HG03139 (cell line): Measurements from ENCODE around the gene PKN1.
"Not testable (repeated sequence)": the region's sequence is repeated elsewhere in the genome, so short reads cannot be mapped to it uniquely, and the experiment has no call there.

Experiments
- ATAC-seq: cut with Tn5 transposase; IDR thresholded peaks from one replicate; pipeline ENCODE4 v1.9.1; 2021; ENCODE audit not compliant: unreplicated experiment

The PKN1 gene

DNA sequence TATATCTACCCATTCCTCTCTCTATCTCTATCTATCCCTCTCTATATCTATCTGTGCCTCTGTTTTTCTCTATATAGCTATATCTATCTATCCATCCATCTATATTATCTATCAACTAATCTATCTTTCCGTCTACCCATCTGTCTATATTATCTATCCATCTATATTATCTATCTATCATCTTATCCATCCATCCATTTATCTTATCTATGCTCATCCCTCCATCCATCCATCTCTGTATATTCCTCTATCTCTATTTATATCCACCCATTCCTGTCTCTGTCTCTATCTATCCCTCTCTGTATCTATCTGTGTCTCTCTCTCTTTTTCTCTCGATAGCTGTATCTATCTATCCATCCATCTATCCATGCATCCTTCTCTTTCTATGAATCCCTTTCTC is 27.8 kb downstream of the PKN1 start:
- ATAC-seq, result no peak

DNA sequence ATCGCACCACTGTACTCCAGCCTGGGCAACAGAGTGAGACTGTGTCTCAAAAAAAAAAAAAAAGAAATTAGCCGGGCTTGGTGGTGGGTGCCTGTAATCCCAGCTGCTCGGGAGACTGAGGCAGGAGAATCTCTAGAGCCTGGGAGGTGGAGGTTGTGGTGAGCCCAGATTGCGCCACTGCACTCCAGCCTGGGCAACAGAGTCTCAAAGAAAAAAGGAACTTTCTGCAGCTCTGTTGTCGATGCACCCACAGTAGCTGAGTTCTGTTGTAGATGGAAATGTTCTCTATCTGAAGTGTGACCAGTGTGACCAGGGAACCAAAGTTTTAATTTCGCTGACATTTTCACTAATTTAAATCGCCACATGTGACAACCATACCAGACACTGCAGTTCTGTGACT is 29.3 kb downstream of the PKN1 start:
- ATAC-seq, result not testable (repeated sequence)

DNA sequence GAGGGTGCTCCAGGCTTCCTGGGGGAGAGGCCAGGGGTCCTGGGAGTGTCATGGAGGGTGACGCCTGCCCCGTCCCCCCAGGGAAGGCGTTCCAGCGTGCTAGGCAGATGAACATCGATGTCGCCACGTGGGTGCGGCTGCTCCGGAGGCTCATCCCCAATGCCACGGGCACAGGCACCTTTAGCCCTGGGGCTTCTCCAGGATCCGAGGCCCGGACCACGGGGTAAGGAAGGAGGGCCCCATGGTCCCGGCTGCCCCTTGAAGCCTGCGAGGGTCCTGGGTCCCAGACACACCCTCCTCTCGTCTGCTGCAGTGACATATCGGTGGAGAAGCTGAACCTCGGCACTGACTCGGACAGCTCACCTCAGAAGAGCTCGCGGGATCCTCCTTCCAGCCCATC is 30.6 kb downstream of the PKN1 start:
- ATAC-seq, result no peak

DNA sequence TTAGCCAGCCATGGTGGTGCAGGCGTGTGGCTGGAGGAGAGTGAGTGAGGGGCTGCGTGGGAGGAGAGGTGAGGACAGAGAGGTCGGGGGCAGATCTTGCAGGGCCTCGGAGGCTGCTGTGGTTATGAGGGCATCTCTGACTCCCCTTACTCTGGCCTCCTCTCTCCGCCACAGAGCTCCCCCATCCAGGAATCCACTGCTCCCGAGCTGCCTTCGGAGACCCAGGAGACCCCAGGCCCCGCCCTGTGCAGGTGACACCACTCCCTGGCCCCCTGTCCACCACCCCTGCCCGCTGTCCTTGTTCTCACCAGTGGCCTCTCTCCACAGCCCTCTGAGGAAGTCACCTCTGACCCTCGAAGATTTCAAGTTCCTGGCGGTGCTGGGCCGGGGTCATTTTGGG is 34.3 kb downstream of the PKN1 start:
- ATAC-seq, result no peak

DNA sequence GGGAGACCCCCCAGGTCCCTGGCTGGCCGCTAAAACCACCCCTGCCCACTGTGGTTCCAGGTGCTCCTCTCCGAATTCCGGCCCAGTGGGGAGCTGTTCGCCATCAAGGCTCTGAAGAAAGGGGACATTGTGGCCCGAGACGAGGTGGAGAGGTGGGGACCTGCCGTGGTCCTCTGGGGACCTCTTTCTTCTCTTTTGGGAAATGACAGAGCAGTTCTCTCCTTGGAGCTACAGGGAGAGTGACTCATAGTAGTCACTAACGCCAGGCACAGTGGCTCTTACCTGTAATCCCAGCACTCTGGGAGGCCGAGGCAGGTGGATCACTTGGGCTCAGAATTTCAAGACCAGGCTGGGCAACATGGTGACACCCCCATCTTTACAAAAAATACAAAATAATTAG is 34.7 kb downstream of the PKN1 start:
- no peak for ATAC-seq

DNA sequence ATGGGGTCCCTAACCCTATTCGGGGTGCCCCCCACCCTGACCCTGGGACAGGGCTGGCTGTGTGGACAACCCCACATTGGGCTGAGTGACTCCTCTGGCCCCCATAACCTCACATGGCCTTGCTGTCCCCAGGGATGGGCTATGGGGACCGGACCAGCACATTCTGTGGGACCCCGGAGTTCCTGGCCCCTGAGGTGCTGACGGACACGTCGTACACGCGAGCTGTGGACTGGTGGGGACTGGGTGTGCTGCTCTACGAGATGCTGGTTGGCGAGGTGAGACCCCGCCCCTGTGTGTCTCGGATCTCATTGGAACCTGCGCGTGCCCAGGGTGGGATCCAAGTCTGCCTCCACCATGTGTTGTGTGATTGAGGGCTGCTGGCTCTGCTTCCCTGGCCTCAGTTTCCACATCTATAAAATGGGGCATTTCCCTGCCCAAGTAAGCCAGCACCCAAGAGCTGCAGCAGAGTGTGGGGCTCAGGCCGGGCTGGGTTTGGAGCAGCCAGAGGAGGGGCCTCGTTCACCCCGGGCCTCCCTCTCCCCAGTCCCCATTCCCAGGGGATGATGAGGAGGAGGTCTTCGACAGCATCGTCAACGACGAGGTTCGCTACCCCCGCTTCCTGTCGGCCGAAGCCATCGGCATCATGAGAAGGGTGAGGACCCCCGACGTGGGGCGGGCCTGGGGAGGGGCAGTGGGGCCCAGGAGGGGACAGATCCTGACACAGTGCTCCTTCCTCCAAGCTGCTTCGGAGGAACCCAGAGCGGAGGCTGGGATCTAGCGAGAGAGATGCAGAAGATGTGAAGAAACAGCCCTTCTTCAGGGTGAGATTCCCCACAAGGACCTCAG is 37.1 kb downstream of the PKN1 start:
- ATAC-seq, result no peak

DNA sequence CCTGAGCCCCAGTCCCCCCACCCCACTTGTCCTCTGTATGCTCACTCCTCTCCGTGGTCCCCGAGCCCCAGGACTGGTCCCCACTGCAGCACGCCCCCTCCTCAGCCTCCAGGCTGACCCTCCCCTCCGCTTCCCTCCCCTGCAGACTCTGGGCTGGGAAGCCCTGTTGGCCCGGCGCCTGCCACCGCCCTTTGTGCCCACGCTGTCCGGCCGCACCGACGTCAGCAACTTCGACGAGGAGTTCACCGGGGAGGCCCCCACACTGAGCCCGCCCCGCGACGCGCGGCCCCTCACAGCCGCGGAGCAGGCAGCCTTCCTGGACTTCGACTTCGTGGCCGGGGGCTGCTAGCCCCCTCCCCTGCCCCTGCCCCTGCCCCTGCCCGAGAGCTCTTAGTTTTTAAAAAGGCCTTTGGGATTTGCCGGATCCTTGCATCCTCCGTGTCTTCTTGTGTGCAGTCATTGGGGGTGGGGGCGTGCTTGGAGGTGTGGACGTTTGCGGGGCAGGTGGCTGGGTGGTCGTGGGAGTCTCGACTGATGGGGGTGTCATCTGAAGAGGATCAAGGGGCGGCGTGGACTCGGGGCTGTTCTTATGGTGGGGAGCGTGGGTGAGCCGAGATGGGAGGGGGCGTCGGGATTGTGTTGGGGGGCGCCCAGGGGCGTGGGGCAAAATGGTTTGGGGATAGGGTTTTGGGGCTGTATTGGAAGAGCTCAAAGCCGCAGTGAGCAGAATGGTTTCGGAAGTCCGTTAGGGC is 38.5 kb downstream of the PKN1 start:
- no peak for ATAC-seq

DNA sequence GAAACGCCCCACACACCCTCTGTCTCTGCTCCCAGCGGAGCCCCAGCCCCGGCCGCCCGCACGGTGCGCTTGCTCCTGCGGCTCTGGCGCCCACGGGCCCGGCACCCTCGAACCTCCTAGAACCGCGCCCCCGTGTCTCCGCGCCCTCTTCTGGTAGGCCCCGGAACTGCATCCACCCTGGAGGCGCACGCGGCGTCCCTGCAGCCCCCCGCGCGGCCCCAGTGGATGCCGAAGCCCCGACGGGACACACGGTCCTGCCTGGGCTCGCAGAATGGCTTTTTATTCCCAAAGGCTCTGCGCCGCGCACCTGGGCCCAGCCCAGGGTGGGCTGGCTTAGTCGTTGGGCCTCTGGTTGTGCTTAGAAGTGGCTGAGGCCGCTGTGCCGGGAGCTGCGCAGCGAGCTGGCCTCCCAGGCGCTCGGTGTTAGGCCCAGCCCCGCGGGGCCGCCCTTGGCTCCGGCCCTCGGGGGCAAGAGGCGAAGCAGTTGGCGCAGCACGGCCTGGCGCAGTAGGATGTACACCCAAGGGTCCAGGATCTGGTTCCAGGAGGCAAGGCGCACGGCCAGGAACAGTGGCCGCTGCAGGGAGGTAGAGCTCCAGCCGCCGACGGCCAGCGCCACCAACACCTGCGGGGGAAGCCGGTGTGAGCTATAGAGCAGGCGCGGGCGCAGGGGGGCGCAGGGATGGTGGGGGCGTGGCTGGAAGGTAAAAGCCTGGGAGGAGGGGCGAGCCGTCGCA is 39.3 kb downstream of the PKN1 start:
- ATAC-seq, result no peak

DNA sequence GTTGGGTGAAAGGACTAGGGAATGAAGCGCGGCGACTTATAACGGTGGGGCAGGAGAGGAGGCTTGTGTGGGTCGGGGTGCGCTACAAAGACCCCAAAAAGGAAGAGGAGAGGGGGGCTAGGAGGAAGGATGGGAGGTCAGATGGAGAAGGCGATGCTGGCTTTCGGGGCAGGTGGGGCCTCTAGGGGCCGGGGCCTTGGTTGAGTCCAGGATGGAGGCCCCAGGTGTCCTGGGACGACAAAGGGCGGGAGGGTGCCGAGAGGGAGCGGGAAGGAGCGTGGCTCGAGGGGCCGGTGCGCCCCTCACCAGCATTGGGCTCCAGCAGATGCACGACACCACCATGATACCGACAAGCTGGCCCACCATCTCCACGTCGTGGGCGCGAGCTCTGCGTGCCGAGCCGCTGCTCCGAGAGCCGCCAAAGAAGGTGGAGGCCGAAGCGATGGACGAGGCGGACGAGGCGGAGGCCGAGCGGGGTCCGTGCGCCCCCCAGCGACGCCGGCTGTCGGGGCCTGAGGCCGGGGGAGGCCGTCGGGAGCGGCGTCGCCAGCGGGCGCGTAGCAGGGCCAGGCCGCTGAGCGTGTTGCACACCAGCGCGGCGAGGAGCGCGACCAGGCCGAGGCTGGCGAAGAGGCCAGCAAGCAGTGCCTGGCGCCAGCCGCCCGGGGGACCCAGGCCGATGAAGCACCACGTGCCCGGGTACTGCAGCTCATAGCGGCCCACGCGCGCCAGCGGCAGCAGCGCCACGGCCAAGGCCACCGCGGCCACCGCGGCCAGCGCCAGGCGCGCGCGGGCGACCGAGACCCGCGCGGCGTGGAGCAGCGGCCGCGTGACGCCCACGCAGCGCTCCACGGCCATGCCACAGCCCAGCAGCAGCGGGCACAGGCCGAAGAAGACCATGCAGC is 40.2 kb downstream of the PKN1 start:
- ATAC-seq, result no peak

DNA sequence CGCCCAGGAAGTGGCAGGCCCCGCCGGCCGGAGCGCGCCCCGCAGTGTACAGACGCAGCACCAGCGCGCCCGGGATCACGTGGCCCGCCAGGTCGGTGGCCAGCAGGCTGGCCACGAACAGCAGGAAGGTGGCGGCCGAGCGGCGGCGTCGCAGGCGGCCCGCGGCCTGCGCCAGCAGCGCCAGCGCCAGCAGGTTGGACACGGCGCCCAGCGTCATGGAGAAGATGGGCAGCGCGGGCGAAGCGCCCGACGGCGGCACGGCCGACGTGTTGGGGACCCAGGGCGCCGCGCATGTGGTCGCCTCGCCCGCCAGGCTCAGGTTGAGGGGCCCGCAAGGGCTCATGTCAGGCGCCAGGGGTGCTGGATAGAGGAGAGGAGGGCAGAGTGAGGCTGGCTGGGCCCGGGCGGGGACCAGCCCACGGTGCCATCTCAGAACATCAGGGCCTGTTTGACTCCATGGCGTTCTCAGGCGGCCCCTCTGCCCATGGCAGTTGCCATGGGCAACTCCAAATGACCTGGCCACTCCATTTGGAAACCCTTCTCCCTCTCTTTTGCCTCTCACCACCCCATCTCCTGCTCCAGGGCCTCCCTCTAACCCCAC is 41.0 kb downstream of the PKN1 start:
- ATAC-seq, result no peak

DNA sequence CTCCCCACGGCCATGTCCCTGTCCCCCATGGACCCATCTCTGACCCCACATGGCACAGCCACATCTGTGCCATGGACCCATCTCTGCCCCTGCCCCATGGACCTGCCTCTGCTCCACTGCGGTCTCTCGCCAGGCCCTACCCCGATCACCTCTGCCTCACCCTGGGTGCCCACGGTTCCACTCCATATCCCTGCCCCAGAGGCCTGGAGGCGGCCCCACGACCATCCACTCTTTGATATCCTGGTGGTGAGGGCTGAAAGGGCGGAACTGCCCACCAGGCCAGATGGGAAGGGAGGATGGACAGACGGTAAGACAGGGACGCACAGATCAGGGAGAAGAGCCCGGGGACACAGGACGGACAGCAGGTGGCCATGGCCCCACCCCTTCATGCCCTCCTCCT is 41.7 kb downstream of the PKN1 start:
- no peak for ATAC-seq

DNA sequence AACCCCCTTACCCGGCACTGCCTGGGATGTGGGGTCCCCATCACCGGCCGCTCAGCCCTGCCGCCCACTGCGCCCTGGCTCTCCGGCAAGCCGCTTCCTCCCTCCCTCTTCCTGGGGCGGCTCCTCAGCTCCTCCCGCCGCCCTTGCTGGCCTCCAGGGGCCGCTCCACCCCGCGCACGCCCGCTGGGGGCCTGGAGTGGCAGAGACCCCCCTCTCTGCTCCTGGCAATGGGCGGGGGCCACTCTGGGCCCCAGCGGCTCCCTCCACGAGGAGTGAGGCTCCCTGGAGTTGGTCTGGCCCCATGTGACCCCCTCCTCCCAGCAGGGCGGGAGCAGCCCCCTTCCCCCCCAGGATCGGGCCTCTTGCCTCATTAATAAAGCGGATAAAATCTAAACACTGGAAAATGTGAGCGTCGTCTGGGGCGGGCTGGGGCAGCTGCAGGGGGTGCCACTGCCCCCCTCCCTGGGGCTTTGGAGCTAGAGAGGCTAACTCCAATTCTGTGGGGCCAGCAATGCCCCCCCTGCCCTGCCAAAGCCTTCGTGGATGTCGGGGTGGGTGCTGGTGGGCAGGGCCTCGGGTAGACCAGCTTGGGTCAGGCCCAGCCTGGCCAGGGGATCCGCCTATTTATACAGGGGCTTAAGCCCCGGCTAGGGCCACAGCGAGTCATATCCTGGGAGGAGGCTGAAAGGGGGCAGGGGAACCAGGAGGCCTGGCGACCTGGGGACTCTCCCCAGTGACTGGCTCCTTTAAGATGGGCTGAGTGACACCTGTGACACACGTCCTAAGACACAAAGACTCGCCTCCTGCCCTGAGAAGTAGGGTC is 42.4 kb downstream of the PKN1 start, which contains the start of gene PTGER1:
TSS of gene PTGER1 (minus strand) at position 104 of the 823 bp plus-strand sequence. CDS start 1,034 bp downstream, outside the sequence.
- no peak for ATAC-seq

DNA sequence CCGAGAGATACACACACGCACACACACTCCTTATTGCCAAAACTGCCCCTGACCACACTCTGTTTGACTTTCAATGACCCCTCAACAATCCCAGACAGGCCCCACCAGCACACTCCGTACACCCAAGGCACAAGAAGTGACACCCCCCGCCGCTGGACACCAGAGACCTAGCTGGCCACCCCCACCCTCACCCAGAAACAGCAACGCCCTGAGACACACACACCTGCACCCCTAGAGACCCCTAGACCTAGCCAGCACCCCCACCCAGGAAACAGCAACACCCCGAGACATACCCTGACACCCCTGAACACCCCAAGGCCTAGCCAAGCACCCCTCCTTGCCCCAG is 43.2 kb downstream of the PKN1 start:
- ATAC-seq, result no peak

DNA sequence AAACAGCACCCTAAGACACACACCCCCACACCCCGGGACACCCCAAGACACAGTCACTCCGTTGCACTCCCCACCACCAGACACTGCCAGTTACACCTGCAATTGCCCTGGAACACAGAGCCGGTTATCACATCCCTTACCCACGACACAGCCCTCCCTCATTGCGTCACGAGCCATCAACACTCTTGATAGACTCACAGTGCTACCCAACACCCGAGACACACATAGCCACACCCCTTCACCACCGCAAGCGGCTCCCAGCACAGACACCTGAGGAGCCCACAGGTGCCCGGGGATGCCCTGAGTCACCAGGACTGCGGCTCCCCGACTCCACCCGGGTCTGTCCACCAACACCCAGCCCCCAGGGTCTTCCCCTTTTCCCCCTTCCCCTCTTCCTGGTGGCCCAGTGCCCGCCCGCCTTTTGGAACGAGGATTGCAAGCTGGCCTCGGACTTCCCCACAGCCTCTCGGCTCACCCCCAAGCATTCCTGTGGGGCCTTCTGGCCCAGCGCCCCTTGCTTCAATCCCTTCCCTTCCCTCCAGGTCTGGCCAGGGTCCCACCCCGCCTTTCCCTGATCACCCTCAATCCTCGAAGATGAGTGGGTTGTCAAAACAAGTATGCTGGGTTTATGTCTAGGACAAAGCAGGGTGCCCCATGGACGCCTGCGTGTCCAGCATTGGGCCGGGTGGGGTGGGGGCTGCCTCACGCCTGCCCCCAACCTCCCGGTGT is 43.7 kb downstream of the PKN1 start:
- ATAC-seq, result no peak

DNA sequence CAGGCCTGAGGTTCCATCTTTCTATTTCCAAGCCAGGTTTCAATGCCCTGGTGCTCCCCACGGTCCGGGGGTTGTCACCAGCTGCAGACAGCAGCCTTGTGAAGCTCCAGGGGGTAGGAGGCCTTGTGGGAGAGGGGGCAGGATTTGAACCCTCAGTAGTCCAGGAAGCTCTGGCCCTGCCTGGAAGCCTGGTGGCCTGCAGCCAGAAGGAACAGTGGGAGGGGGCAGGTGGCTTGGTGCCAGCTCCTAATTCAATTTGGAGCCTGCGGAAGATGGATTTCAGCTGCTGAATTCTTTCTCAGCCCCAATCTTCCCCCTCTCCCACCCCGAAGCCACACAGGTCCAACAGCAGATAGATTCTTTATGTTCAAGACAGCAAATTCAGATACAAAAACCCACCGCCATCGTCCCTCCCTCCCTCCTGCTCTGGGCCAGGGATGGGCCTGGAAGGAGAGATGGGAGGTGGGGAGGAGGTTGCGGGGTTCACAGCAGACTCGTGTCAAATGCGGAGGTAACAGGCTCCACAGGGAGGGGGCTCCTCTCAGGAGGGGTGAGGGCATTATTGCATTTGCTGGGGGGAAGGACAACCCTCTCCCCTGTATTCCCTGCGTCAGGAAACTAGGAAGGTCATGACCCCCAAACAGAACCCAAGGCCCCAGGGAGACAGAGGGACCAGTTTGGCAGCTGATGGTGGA is 44.5 kb downstream of the PKN1 start:
- ATAC-seq, result no peak

DNA sequence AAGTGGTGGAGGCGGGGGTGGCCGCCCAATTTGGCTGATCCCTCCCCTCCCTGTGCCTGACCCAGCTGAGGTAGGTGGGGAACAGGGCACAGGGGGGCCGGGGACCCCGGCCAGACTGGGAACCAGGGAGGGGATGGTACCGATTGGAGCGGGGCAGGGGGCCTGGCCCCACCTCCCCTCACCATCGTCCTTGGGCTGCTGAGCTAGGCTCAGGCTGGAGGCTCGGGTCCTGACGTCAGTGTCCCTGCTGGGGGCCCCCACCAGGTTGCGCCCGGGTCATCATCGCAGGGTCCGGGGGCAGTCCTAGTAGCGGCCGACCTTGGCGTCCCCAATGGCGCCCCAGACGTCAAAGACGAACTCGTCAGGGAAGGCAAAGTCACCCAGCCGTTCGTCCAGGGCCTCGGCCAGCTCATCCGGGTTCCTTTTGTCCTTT is 45.0 kb downstream of the PKN1 start:
- no peak for ATAC-seq

DNA sequence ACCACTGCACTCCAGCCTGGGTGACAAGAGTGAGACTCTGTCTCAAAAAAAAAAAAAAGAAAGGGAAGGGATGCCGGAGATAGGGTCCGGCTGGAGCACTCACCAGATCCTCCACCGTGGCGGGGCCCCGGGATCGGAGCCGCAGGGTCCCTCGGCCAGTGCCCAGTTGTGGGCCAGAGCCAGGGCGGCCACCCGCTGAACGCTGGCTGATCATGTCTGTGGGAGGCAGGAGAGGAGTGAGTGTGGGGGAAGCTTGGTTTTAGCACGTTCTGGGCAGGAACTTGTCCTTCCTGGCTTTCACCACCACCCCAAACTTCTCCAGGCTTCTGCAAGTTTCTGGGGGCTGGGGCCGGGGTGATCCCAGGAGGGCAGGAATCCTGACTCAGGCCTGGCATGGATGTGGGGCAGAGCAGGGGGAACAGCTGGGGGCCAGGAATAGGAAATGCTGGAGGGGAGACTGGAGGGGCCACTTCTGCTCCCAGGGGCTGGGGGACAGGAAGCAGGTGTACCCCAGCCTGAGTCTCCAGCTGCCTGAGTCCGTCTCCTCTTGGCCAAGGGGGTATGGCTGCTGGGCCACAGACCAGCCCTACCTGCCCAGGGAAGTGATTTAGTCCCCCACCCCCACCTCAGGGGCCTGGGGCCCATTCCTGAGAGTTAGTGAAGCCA is 46.3 kb downstream of the PKN1 start:
- ATAC-seq, result no peak
